ENCODE results near the gene LIN7C.

Gene LIN7C

GRCh38 chr11:27470166-27470565 is 36.4 kb downstream of the LIN7C start:
- no peak for TF ChIP-seq CTCF (IDR thresholded peaks at IDR 0.05; ENCODE audit: borderline replicate concordance, control extremely low read depth, extremely low read depth, insufficient read depth, missing control alignments)
- no peak for DNase-seq (ENCODE audit: low spot score)
- in situ Hi-C loops (cut with MboI; ENCODE audit: low sequenced_read_pairs, unreplicated experiment) = no loop called here

DNA sequence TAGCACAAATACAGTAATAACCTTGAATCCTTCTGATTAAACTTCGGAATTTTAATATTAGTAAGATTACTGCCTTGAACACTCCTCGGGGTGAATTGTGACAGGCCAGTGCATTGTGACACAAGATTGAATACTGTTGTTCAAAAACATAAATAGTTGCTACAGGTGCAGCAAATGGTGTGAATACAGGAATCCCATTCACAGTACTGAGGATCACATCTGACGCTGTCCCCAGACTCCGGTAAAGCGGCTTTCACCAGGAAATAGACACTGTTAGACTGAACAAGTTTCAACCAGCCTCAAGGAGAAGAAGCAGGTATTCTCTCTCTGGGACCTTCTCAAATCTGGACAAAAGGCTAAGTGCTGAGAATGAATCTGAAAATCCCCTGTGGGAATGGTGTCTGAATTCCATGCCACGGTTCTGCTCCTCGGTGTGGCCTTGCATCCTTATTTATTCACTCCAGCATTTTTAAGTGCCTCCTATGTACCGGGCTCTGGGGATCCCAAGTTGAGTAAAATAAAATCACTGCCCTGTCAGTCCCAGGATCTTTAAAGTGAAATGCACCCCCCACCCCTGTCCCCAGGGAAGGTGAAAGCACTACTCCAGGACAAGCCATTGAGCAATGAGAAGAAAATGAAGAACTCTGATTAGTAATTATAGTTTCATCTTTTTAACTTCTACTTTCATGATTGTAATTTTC is 37.4 kb downstream of the LIN7C start:
- no peak for DNase-seq (ENCODE audit: low spot score)
- in situ Hi-C loops (cut with MboI; ENCODE audit: low sequenced_read_pairs, unreplicated experiment) = no loop called here
- no peak for TF ChIP-seq CTCF (IDR thresholded peaks at IDR 0.05; ENCODE audit: borderline replicate concordance, control extremely low read depth, extremely low read depth, insufficient read depth, missing control alignments)

- in situ Hi-C loops (cut with MboI; ENCODE audit: low sequenced_read_pairs, unreplicated experiment) = no loop called here
- no peak for DNase-seq (ENCODE audit: low spot score)
Measured at GRCh38 chr11:27468209-27468994, 38.2 kb downstream of the LIN7C start.

GRCh38 chr11:27467181-27467913 is 39.2 kb downstream of the LIN7C start:
- TF ChIP-seq CTCF (IDR thresholded peaks at IDR 0.05; ENCODE audit: borderline replicate concordance, control extremely low read depth, extremely low read depth, insufficient read depth, missing control alignments) = no peak
- in situ Hi-C loops (cut with MboI; ENCODE audit: low sequenced_read_pairs, unreplicated experiment) = no loop called here
- DNase-seq (ENCODE audit: low spot score) = no peak

More at GRCh38 chr11:27468209-27468994, 38.2 kb downstream of the LIN7C start:
- no peak for TF ChIP-seq CTCF (IDR thresholded peaks at IDR 0.05; ENCODE audit: borderline replicate concordance, control extremely low read depth, extremely low read depth, insufficient read depth, missing control alignments)

- DNase-seq (ENCODE audit: low spot score) = no peak
- in situ Hi-C loops (cut with MboI; ENCODE audit: low sequenced_read_pairs, unreplicated experiment) = no loop called here
- TF ChIP-seq CTCF (IDR thresholded peaks at IDR 0.05; ENCODE audit: borderline replicate concordance, control extremely low read depth, extremely low read depth, insufficient read depth, missing control alignments) = no peak
Measured at GRCh38 chr11:27466363-27466762, 40.2 kb downstream of the LIN7C start.

DNA sequence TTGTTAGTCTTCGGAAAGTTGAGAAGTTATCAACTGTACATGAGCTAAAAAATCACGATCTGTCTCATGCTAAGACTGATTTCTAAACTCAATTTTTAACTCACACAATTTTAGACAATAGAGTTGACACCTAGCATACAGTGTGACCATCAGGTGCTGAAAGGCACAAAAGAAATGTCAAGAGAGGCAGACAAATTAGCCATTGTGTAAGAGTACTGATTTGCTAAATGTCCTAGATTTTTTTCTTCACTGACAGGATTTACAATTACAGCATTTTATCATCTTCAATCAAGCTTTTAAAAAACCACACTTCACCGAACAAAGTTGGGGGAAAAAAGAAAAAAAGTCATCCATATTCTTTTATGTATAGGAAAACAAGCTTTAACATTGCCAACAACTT is 40.9 kb downstream of the LIN7C start:
- TF ChIP-seq CTCF (IDR thresholded peaks at IDR 0.05; ENCODE audit: borderline replicate concordance, control extremely low read depth, extremely low read depth, insufficient read depth, missing control alignments) = no peak
- in situ Hi-C loops (cut with MboI; ENCODE audit: low sequenced_read_pairs, unreplicated experiment) = no loop called here

More for the DNA sequence above, 40.9 kb downstream of the LIN7C start:
- DNase-seq (ENCODE audit: low spot score) = no peak

All from GM13976 (cell line).